SK-N-SH treated with all-trans-retinoic acid at 6 μM for 48 hours (cell line): ENCODE results near the gene RABGAP1L.

Experiments used
- ATAC-seq: fragments of 200-7000 bp; cut with Tn5 transposase; 3 replicates; pipeline ENCODE4 v1.9.1; 2020; ENCODE audit warnings: mild to moderate bottlenecking, moderate library complexity
- ARNTL ChIP-seq: fragments of 450-650 bp; formaldehyde crosslinking; IDR thresholded peaks from 2 replicates; pipeline ENCODE4 v1.5.0; 2020; ENCODE audit warnings: low read depth, mild to moderate bottlenecking, moderate library complexity, borderline replicate concordance
- BACH2 ChIP-seq: fragments of 250-450 bp; sonication (Bioruptor Pico); IDR thresholded peaks from 2 replicates; pipeline ENCODE4 v1.9.0; 2021; ENCODE audit warnings: mild to moderate bottlenecking, borderline replicate concordance
- CSDC2 ChIP-seq: fragments of 250-450 bp; sonication (Bioruptor Pico); IDR thresholded peaks from 2 replicates; pipeline ENCODE4 v1.5.0; 2020; ENCODE audit warnings: mild to moderate bottlenecking, moderate library complexity
- GLIS3 ChIP-seq: fragments of 250-450 bp; sonication (Bioruptor Pico); IDR thresholded peaks from 2 replicates; pipeline ENCODE4 v1.5.0; 2020; ENCODE audit warnings: mild to moderate bottlenecking, moderate library complexity
- ISL1 ChIP-seq: fragments of 250-450 bp; sonication (Bioruptor Pico); IDR thresholded peaks from 2 replicates; pipeline ENCODE4 v2.1.2; 2022; ENCODE audit warnings: mild to moderate bottlenecking, moderate library complexity
- OSR1 ChIP-seq: fragments of 250-450 bp; sonication (Bioruptor Pico); IDR thresholded peaks from 2 replicates; pipeline ENCODE4 v1.8.0; 2022; ENCODE audit warnings: moderate library complexity, mild to moderate bottlenecking, inconsistent platforms
- PPARA ChIP-seq: fragments of 250-450 bp; sonication (Bioruptor Pico); IDR thresholded peaks from 2 replicates; pipeline ENCODE4 v1.5.0; 2020; ENCODE audit warnings: mild to moderate bottlenecking, borderline replicate concordance
- SNAI2 ChIP-seq: fragments of 250-450 bp; sonication (Bioruptor Pico); IDR thresholded peaks from 2 replicates; pipeline ENCODE4 v1.5.0; 2020; ENCODE audit warnings: mild to moderate bottlenecking, moderate library complexity
- TCF4 ChIP-seq: fragments of 250-450 bp; sonication (Bioruptor Pico); IDR thresholded peaks from 2 replicates; pipeline ENCODE4 v1.8.0; 2021; ENCODE audit warnings: mild to moderate bottlenecking, moderate library complexity, borderline replicate concordance
- TOX ChIP-seq: fragments of 250-450 bp; sonication (Bioruptor Pico); IDR thresholded peaks from 2 replicates; pipeline ENCODE4 v1.8.0; 2021; ENCODE audit warnings: mild to moderate bottlenecking, moderate library complexity, borderline replicate concordance
- ZC3H10 ChIP-seq: fragments of 250-450 bp; sonication (Bioruptor Pico); IDR thresholded peaks from 2 replicates; pipeline ENCODE4 v1.5.1; 2021; ENCODE audit warnings: mild to moderate bottlenecking, moderate library complexity
- ZFP3 ChIP-seq: fragments of 250-450 bp; sonication (Bioruptor Pico); IDR thresholded peaks from 2 replicates; pipeline ENCODE4 v1.5.0; 2020; ENCODE audit warnings: mild to moderate bottlenecking, moderate library complexity
- ZNF8 ChIP-seq: fragments of 450-650 bp; formaldehyde crosslinking; IDR thresholded peaks from 2 replicates; pipeline ENCODE4 v1.5.0; 2020; ENCODE audit warnings: mild to moderate bottlenecking, moderate library complexity
- TF ChIP-seq, protein P1 (sequence below): fragments of 250-450 bp; sonication (Bioruptor Pico); IDR thresholded peaks from 2 replicates; pipeline ENCODE4 v1.5.1; 2020; ENCODE audit warnings: low read depth, mild to moderate bottlenecking, moderate library complexity
- TF ChIP-seq, protein P2 (sequence below): fragments of 250-450 bp; sonication (Bioruptor Pico); IDR thresholded peaks from 2 replicates; pipeline ENCODE4 v1.8.0; 2021; ENCODE audit warnings: low read depth, mild to moderate bottlenecking, moderate library complexity, borderline replicate concordance
- TF ChIP-seq, protein P3 (sequence below): fragments of 250-450 bp; sonication (Bioruptor Pico); IDR thresholded peaks from 2 replicates; pipeline ENCODE4 v1.5.1; 2021; ENCODE audit warnings: mild to moderate bottlenecking, moderate library complexity
- TF ChIP-seq, protein P4 (sequence below): fragments of 250-450 bp; sonication (Bioruptor Pico); IDR thresholded peaks from 2 replicates; pipeline ENCODE4 v1.8.0; 2020; ENCODE audit warnings: mild to moderate bottlenecking, moderate library complexity, borderline replicate concordance
- TF ChIP-seq, protein P5 (sequence below): fragments of 250-450 bp; sonication (Bioruptor Pico); IDR thresholded peaks from 2 replicates; pipeline ENCODE4 v1.5.0; 2020; ENCODE audit warnings: mild to moderate bottlenecking, moderate library complexity

RABGAP1L gene

DNA sequence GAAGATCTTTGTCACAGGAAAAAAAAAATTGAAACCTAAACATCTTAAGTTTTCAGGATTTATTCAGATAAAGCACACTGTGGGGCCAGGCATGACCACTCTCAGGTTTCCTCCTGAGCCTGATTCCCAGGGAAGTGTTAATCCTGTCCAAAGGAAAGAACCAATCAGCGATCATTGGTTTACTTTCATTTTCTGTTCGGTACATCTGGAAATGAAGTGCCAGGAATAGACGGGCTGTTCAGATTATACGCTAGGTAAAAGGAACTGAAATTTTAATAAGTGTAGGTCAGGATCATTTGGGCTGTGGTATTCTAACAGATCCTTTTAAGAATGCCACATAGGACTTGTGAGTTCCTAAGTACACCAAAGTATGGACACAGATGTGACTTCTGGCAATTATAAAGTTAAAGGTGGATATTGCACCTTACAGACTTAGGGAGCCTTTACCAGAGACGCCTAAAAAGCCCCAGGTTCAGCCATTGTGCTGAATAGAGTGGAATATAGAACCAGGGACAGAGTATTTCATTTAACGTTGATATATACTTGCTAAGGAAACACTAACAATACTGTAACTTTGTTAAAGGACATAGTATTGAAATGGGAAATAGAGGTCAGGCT lies 831.2 kb downstream of the RABGAP1L start:
- peak; percentile 90 for ATAC-seq
- no peak for TF ChIP-seq PPARA (CRISPR knock-in tag)

DNA sequence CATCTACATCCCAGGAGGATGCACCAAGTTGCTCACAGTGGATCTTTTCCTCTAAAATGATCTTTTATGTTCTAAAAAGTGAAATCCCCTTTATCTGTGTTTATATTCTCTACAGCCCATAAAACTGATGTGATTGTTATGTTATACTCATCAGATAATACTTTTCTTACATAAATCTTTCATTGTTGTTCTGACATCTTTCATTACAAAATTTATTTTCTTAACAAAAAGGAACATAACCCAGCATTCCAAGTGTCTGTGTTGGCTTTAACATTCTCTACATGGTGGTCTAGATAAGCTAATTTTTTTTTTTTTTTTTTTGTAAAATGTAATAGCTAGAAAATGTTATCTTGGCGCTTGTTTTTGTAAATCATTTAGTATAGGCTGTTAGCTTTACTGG lies 832.2 kb downstream of the RABGAP1L start:
- ATAC-seq = no peak

DNA sequence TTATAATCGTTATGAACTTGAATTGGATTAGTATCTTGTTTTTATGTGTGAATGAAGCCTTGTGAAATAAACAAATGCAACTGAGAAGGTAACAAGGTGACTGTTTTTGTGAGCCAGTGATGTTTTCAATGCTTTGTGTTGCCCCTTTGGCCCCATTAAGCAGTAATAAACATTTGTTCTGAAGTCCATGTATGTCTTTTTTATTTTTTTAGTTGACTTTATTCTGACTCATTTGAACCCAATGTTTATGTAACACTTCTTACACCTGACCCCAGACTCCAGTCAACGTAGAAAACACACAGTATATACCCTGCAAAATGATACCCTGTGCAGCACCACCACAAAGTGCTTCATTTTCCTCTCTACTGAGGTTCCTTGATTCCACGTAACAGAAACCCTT lies 835.8 kb downstream of the RABGAP1L start:
- TF ChIP-seq SNAI2 (no peak), GLIS3 (CRISPR knock-in tag) (no peak), ZC3H10 (CRISPR knock-in tag) (no peak), TCF4 (CRISPR knock-in tag) (no peak), TOX (no peak), ZFP3 (CRISPR knock-in tag) (no peak), OSR1 (CRISPR knock-in tag) (no peak), ZNF8 (CRISPR knock-in tag) (no peak), PPARA (CRISPR knock-in tag) (no peak), CSDC2 (CRISPR knock-in tag) (no peak), ARNTL (CRISPR knock-in tag) (no peak)
- TF ChIP-seq, protein P1, sequence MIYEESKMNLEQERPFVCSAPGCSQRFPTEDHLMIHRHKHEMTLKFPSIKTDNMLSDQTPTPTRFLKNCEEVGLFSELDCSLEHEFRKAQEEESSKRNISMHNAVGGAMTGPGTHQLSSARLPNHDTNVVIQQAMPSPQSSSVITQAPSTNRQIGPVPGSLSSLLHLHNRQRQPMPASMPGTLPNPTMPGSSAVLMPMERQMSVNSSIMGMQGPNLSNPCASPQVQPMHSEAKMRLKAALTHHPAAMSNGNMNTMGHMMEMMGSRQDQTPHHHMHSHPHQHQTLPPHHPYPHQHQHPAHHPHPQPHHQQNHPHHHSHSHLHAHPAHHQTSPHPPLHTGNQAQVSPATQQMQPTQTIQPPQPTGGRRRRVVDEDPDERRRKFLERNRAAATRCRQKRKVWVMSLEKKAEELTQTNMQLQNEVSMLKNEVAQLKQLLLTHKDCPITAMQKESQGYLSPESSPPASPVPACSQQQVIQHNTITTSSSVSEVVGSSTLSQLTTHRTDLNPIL (CRISPR knock-in tag) = no peak
- TF ChIP-seq, protein P2, sequence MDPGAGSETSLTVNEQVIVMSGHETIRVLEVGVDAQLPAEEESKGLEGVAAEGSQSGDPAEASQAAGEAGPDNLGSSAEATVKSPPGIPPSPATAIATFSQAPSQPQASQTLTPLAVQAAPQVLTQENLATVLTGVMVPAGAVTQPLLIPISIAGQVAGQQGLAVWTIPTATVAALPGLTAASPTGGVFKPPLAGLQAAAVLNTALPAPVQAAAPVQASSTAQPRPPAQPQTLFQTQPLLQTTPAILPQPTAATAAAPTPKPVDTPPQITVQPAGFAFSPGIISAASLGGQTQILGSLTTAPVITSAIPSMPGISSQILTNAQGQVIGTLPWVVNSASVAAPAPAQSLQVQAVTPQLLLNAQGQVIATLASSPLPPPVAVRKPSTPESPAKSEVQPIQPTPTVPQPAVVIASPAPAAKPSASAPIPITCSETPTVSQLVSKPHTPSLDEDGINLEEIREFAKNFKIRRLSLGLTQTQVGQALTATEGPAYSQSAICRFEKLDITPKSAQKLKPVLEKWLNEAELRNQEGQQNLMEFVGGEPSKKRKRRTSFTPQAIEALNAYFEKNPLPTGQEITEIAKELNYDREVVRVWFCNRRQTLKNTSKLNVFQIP = no peak
- TF ChIP-seq, protein P3, sequence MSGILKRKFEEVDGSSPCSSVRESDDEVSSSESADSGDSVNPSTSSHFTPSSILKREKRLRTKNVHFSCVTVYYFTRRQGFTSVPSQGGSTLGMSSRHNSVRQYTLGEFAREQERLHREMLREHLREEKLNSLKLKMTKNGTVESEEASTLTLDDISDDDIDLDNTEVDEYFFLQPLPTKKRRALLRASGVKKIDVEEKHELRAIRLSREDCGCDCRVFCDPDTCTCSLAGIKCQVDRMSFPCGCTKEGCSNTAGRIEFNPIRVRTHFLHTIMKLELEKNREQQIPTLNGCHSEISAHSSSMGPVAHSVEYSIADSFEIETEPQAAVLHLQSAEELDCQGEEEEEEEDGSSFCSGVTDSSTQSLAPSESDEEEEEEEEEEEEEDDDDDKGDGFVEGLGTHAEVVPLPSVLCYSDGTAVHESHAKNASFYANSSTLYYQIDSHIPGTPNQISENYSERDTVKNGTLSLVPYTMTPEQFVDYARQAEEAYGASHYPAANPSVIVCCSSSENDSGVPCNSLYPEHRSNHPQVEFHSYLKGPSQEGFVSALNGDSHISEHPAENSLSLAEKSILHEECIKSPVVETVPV (CRISPR knock-in tag) = no peak
- TF ChIP-seq, protein P4, sequence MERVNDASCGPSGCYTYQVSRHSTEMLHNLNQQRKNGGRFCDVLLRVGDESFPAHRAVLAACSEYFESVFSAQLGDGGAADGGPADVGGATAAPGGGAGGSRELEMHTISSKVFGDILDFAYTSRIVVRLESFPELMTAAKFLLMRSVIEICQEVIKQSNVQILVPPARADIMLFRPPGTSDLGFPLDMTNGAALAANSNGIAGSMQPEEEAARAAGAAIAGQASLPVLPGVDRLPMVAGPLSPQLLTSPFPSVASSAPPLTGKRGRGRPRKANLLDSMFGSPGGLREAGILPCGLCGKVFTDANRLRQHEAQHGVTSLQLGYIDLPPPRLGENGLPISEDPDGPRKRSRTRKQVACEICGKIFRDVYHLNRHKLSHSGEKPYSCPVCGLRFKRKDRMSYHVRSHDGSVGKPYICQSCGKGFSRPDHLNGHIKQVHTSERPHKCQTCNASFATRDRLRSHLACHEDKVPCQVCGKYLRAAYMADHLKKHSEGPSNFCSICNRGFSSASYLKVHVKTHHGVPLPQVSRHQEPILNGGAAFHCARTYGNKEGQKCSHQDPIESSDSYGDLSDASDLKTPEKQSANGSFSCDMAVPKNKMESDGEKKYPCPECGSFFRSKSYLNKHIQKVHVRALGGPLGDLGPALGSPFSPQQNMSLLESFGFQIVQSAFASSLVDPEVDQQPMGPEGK (CRISPR knock-in tag) = no peak
- TF ChIP-seq, protein P5, sequence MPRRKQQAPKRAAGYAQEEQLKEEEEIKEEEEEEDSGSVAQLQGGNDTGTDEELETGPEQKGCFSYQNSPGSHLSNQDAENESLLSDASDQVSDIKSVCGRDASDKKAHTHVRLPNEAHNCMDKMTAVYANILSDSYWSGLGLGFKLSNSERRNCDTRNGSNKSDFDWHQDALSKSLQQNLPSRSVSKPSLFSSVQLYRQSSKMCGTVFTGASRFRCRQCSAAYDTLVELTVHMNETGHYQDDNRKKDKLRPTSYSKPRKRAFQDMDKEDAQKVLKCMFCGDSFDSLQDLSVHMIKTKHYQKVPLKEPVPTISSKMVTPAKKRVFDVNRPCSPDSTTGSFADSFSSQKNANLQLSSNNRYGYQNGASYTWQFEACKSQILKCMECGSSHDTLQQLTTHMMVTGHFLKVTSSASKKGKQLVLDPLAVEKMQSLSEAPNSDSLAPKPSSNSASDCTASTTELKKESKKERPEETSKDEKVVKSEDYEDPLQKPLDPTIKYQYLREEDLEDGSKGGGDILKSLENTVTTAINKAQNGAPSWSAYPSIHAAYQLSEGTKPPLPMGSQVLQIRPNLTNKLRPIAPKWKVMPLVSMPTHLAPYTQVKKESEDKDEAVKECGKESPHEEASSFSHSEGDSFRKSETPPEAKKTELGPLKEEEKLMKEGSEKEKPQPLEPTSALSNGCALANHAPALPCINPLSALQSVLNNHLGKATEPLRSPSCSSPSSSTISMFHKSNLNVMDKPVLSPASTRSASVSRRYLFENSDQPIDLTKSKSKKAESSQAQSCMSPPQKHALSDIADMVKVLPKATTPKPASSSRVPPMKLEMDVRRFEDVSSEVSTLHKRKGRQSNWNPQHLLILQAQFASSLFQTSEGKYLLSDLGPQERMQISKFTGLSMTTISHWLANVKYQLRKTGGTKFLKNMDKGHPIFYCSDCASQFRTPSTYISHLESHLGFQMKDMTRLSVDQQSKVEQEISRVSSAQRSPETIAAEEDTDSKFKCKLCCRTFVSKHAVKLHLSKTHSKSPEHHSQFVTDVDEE (CRISPR knock-in tag) = no peak
- TF ChIP-seq, all 23 proteins: peak for 0
- no peak for ATAC-seq

More for the DNA sequence above, 832.2 kb downstream of the RABGAP1L start:
- no peak for TF ChIP-seq ARNTL (CRISPR knock-in tag)
- TF ChIP-seq ZC3H10 (CRISPR knock-in tag) = no peak
- TF ChIP-seq BACH2 = no peak
- no peak for TF ChIP-seq ZFP3 (CRISPR knock-in tag)
- TF ChIP-seq CSDC2 (CRISPR knock-in tag) = no peak
- TF ChIP-seq, protein P2 = no peak
- no peak for TF ChIP-seq ISL1 (CRISPR knock-in tag)
- TF ChIP-seq, protein P4 (CRISPR knock-in tag) = no peak
